Stimulated activated CD8-positive, alpha-beta memory T cell treated with anti-CD3 and anti-CD28 coated beads, Interleukin-4, amount 100 ng/mL, for 1 hour (primary cell): Measurements from ENCODE around the gene LTBP1.
"Not testable (repeated sequence)": the region's sequence is repeated elsewhere in the genome, so short reads cannot be mapped to it uniquely, and the experiment has no call there.

ENCODE experiments used
- DNase-seq, 2 donors: peaks; one replicate each; pipeline ENCODE4 v3.0.0-alpha.2; 2020; ENCODE audit warnings: low read depth in 2 of 2, low spot score in 1 of 2

LTBP1 gene

GRCh38 chr2:33215983-33216382 is 269.2 kb downstream of the LTBP1 start:
- DNase-seq = no peak

DNA sequence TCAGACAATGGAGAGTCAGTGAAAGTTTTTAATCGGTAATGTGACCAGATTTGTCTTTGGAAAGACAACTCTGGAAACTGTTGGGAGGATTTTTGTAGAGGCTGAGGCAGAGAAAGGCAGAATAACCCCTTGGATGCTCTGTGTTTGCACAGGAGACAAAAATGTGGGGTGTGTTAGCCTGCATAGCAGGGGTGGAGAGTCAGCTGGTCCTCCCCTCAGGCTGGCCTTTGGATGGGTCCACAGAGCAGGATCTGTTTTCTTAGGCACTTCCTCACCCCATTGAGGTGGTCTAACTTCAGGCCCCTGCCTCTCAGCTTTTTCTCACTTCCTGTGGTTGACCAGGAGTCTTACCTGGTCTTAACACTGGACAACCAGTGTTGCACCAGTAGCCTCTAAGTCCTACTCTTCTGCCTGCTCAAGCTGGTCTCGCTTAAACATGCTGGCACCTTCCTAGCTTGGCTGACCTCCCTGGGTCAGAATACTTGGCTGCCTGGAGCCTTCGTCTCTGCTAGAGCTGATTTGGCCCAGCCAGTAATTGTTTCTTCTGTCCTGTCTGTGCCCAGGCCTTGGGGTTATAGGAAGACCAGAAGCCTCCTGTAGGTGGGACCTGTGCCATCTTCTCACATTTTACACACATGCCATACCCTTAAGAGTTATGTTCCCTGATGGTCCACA is 269.9 kb downstream of the LTBP1 start:
- DNase-seq = no peak

- no peak for DNase-seq
Measured at GRCh38 chr2:33217406-33217805, 270.7 kb downstream of the LTBP1 start.

- no peak for DNase-seq
Measured at GRCh38 chr2:33219114-33219513, 272.4 kb downstream of the LTBP1 start.

GRCh38 chr2:33219850-33220275 is 273.1 kb downstream of the LTBP1 start:
- no peak for DNase-seq

DNA sequence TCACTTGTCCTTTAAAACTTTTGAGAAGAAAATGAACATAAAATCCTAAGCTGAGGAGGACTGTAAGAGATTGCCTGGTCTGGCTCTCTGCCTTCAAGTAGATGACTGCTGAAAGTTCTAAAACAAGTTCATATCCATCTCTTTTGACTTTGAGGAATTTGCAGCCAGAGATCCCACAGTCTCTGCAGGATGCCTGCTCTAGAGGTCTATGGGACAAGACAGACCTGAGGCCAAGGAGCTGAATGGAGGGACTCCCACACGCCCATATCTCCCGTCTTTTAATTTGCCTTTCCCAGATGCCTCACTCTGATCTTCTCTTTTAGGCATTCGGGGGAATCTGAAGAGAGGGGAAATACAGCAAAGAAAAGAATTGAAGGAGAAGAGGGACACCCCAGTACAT is 273.8 kb downstream of the LTBP1 start:
- DNase-seq = no peak

DNA sequence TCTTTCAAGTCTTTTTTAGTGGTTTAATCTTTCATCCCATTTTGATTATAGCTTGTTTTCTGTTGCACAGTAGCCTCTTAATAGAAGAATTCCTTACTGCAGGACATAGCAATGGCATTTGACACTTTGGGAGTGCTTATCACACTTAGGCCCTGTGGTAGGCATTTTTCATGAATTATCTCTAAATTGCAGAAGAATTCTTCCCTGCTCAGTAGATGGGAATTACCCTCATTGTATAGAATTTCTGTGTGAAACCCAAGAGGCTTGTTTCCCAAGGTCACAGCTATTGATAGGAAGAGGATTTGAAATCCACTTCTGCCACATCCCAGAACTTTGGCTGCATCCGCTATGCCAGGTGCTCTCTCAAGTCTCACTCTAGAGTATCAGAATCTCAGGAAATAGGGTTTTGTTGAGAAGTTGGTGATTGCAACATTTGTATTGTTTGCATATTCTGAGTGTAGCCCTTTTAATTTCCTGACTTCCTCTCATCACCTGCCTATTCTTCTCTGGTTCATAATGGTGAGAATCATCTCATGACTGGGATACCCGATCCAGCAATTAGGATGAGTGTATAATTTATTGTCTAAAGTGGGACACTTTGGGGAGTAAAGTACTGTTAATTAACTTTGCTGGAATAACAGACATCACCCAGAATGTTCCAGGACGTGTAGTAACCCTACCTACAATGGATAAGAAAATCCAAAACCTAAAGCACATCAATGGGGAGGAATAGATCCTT is 274.5 kb downstream of the LTBP1 start:
- DNase-seq = no peak

GRCh38 chr2:33222309-33222708 is 275.6 kb downstream of the LTBP1 start:
- DNase-seq = no peak

DNA sequence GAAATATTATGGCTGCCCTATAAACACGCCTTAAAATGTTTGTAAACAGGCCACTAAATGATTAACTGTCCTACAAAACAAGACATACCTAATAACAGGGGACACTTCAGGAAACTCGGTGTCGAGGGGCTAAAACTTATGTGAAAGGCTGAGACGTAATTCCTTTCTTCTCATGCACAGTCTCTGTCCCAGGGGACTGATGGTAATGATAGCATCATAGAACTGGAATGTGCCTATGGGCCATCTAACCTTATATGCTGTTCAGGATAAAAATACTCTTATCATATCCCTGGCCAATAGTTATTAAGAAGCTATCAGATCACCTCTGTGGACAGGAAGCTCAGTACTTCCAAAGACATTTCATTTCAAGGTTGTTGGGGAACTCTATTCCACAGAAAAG is 277.1 kb downstream of the LTBP1 start:
- DNase-seq = no peak

DNA sequence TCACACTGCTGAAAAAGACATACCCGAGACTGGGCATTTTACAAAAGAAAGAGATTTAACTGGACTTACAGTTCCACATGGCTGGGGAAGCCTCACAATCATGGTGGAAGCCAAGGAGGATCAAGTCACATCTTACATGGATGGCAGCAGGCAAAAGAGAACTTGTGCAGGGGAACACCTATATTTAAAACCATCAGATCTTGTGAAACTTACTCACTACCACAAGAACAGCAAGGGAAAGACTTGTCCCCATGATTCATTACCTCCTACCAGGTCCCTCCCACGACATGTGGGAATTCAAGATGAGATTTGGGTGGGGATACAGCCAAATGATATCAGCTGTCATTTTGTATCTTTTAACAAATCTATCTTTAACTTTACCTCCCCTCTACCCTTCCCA is 278.6 kb downstream of the LTBP1 start:
- DNase-seq = no peak

- no peak for DNase-seq
Measured at GRCh38 chr2:33226546-33226945, 279.8 kb downstream of the LTBP1 start.

DNA sequence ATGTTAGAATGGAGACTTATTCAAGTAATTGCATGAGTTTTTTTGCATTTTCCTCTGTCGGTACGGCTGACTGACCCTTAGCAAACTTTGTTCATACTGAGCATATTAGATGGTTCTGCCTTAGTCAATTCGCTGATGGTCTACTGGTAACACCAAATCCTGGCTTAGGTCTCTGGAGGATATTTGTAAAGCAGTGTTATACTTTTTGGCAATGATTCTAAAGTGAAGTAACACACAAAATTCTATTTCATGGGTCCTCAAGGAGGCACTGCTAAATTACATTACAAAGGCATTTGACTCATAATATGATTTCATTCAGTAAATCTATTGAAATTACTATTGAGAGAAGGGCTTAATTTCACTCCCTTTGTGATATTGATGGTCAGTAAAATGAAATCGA is 282.9 kb downstream of the LTBP1 start:
- DNase-seq = no peak

DNA sequence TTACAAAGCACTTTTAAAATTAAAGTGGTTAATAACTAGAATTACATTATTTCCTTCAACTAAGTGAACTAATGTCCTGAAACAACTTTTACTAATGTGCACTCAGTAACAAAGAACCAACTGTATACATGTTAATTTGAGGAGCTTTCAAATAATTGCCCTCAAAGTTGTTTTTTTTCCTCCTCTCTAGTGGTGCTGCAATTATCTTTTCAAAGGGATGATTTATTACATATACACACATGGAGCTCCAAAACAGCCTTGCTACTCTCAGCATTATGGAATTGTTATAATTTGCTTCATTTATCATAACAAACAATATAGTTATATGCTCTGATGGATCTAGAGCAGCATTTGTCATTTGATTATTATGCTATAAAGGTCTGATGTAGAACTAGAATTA is 283.4 kb downstream of the LTBP1 start:
- no peak for DNase-seq

GRCh38 chr2:33230842-33231241 is 284.1 kb downstream of the LTBP1 start:
- DNase-seq = no peak

GRCh38 chr2:33235559-33235958 is 288.8 kb downstream of the LTBP1 start:
- not testable (repeated sequence) for DNase-seq

- no peak for DNase-seq
Measured at GRCh38 chr2:33236482-33237385, 290.0 kb downstream of the LTBP1 start.

GRCh38 chr2:33238111-33238510 is 291.4 kb downstream of the LTBP1 start:
- DNase-seq = no peak

GRCh38 chr2:33240178-33240577 is 293.4 kb downstream of the LTBP1 start:
- no peak for DNase-seq

GRCh38 chr2:33241072-33241471 is 294.3 kb downstream of the LTBP1 start:
- no peak for DNase-seq

- DNase-seq = no peak
Measured at GRCh38 chr2:33241581-33241980, 294.8 kb downstream of the LTBP1 start.

- DNase-seq = no peak
Measured at GRCh38 chr2:33242845-33243244, 296.1 kb downstream of the LTBP1 start.

DNA sequence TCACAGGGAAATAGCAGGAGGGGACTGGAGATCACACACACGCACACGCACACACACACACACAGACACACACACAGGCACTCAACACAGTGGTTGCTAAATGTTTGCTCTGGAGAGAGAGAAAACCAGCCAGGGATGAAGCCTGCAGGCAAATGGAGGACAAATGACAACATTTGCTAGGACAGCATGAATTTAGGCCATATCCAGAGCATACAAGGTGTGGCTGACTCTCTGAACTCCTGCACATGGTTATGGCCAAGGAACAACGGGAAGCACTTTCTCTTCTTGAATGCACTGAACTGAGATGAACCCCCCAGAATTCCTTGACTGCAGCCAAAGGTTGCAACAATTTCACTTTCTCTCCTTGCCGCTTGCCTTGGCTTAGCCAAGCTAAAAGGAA is 299.7 kb downstream of the LTBP1 start:
- DNase-seq = no peak
